HAP-1 (cell line): ENCODE results near the gene P4HA3.

ENCODE experiments used
- DNase-seq, 2 experiments: peaks; one replicate each; pipeline ENCODE4 v3.0.0-alpha.2; 2016 to 2020; ENCODE audit warnings: low spot score in 2 of 2
- H3K27me3 ChIP-seq: fragments of 250-450 bp; sonication (Bioruptor Pico); 2 replicates; pipeline ENCODE4 v1.5.1; 2020; ENCODE audit warnings: low read depth, mild to moderate bottlenecking, moderate library complexity
- H3K36me3 ChIP-seq: fragments of 250-450 bp; sonication (Bioruptor Pico); replicated peaks from 2 replicates; pipeline ENCODE4 v1.5.1; 2020; ENCODE audit warnings: mild to moderate bottlenecking
- H3K4me1 ChIP-seq: fragments of 250-450 bp; sonication (Bioruptor Pico); 2 replicates; pipeline ENCODE4 v1.5.1; 2020; ENCODE audit warnings: mild to moderate bottlenecking
- H3K4me3 ChIP-seq: fragments of 250-450 bp; sonication (Bioruptor Pico); 2 replicates; pipeline ENCODE4 v1.5.1; 2020; ENCODE audit warnings: mild to moderate bottlenecking, moderate library complexity
- H3K9me3 ChIP-seq: fragments of 250-450 bp; sonication (Bioruptor Pico); 2 replicates; pipeline ENCODE4 v1.5.1; 2020; ENCODE audit warnings: mild to moderate bottlenecking, moderate library complexity
- in situ Hi-C: fragments of 300-500 bp; cut with MboI; formaldehyde crosslinking; loops from 3 replicates; pipeline ENCODE4 v1.14.3; 2020; ENCODE audit warnings: low sequenced_read_pairs, inconsistent platforms, mixed read lengths

The P4HA3 gene

GRCh38 chr11:74326665-74327064, 15.2 kb upstream of the P4HA3 start:
- H3K4me3 ChIP-seq = no peak overlapping the region
- H3K4me1 ChIP-seq = no peaks in the 10 kb centered on the region
- in situ Hi-C loops = no loop called here
- DNase-seq = no peak
- no peaks in the 10 kb centered on the region; the same call in 1 of the 2 replicates for H3K9me3 ChIP-seq
- no peaks in the 10 kb centered on the region for H3K27me3 ChIP-seq
- H3K36me3 ChIP-seq = no peaks in the 10 kb centered on the region

- no peak overlapping the region for H3K4me3 ChIP-seq
- H3K9me3 ChIP-seq = no peaks in the 10 kb centered on the region; the same call in 1 of the 2 replicates
- H3K36me3 ChIP-seq = no peaks in the 10 kb centered on the region
- in situ Hi-C loops = no loop called here
- no peaks in the 10 kb centered on the region for H3K27me3 ChIP-seq
- H3K4me1 ChIP-seq = no peaks in the 10 kb centered on the region
- DNase-seq = no peak
Observed at GRCh38 chr11:74325649-74326645, 14.5 kb upstream of the P4HA3 start.

GRCh38 chr11:74322667-74323066, 11.2 kb upstream of the P4HA3 start:
- in situ Hi-C loops = no loop called here
- no peaks in the 10 kb centered on the region for H3K36me3 ChIP-seq
- DNase-seq = no peak
- no peak overlapping the region for H3K4me3 ChIP-seq
- H3K27me3 ChIP-seq = no peaks in the 10 kb centered on the region
- H3K9me3 ChIP-seq = peaks cover under 1% of the 10 kb centered on the region
- peaks cover 6% of the 10 kb centered on the region for H3K4me1 ChIP-seq

DNA sequence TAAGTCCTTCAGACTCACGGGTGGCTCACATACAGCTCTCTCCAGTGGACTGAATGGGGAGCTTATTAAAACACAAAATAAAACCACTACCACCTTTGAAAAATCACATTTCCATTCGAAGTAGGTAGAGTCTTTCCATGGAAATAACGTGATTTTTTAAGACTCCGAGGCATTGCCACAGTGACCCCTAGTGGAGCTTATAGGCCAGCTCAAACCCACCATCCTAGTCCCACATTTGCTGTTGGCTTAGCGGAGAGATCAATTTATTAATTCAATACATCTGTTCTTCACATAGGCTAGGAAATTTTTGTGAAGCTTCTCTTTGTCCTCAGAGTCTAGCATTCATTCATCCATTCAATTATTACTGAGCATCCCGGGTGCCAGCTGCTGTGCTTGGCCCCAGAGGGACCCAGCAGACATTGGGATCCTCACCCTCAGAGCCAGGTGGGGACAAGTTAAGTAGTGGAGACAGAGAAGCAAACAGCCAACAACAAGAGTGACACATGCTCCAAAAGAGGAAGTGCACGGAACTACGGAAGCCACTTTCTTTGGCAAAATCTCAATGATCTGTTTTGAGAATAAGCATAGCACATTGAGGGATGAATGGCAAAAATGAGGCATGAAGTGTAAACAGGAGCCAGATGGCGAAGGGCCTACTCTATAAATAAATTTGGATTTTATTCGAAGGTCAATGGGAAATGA, 10.2 kb upstream of the P4HA3 start:
- H3K4me1 ChIP-seq = peaks cover 6% of the 10 kb centered on the region
- peak in 1 of 2 experiments; percentile 20 for DNase-seq
- in situ Hi-C loops = no loop called here

GRCh38 chr11:74320538-74320937, 9.1 kb upstream of the P4HA3 start:
- in situ Hi-C loops = no loop called here
- no peak for DNase-seq
- Histone ChIP-seq H3K9me3 (peaks cover 7% of the 10 kb centered on the region), H3K4me3 (no peak overlapping the region), H3K4me1 (peaks cover 6% of the 10 kb centered on the region), H3K27me3 (no peaks in the 10 kb centered on the region), H3K36me3 (no peaks in the 10 kb centered on the region)

More for the DNA sequence above, 10.2 kb upstream of the P4HA3 start:
- peaks cover 3% of the 10 kb centered on the region for H3K9me3 ChIP-seq
- no peaks in the 10 kb centered on the region for H3K27me3 ChIP-seq
- no peaks in the 10 kb centered on the region for H3K36me3 ChIP-seq
- no peak overlapping the region for H3K4me3 ChIP-seq

- DNase-seq = no peak
- Histone ChIP-seq H3K4me3 (no peak overlapping the region), H3K4me1 (peaks cover 6% of the 10 kb centered on the region), H3K9me3 (peaks cover 7% of the 10 kb centered on the region), H3K27me3 (no peaks in the 10 kb centered on the region), H3K36me3 (no peaks in the 10 kb centered on the region)
- in situ Hi-C loops = no loop called here
Observed at GRCh38 chr11:74319139-74319816, 7.8 kb upstream of the P4HA3 start.

GRCh38 chr11:74318241-74318932, 6.9 kb upstream of the P4HA3 start:
- H3K9me3 ChIP-seq = peaks cover 7% of the 10 kb centered on the region
- no peaks in the 10 kb centered on the region for H3K27me3 ChIP-seq
- peaks cover 6% of the 10 kb centered on the region for H3K4me1 ChIP-seq
- in situ Hi-C loops = no loop called here
- DNase-seq = peak; percentile 66 to 80
- no peak overlapping the region for H3K4me3 ChIP-seq
- no peaks in the 10 kb centered on the region for H3K36me3 ChIP-seq

- Histone ChIP-seq H3K27me3 (no peaks in the 10 kb centered on the region), H3K36me3 (no peaks in the 10 kb centered on the region), H3K4me3 (no peak overlapping the region), H3K9me3 (peaks cover 7% of the 10 kb centered on the region), H3K4me1 (peaks cover 6% of the 10 kb centered on the region)
- DNase-seq = no peak
- in situ Hi-C loops = no loop called here
Observed at GRCh38 chr11:74316772-74317505, 5.5 kb upstream of the P4HA3 start.

GRCh38 chr11:74312326-74312725, 886 bp upstream of the P4HA3 start:
- DNase-seq = no peak

DNA sequence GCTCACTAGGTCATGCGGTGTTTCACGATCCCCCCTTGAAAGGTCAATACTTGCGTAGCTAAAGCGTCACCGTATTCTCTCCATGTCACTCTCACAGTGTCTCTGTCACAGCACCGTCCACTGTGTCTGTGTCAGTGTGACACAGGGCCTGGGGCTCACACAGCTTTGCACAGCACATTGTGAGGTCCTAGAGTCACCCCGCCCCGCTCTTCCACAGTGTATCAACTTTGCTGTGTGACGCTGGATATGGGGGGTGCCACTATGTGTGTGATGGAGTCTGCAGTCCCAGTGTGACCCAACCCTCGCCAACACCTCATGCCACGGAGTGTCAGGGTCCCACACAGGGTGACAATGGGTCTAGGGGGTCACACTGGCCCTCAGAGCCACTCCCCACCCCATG, 583 bp downstream of the P4HA3 start:
- in situ Hi-C loops = no loop called here
- Histone ChIP-seq H3K9me3 (peaks cover 3% of the 10 kb centered on the region), H3K4me1 (no peaks in the 10 kb centered on the region), H3K36me3 (no peaks in the 10 kb centered on the region), H3K27me3 (no peaks in the 10 kb centered on the region; the same call in 1 of the 2 replicates), H3K4me3 (no peak overlapping the region)
- no peak for DNase-seq

More at GRCh38 chr11:74312326-74312725, 886 bp upstream of the P4HA3 start:
- Histone ChIP-seq H3K4me3 (no peak overlapping the region), H3K9me3 (peaks cover 4% of the 10 kb centered on the region; the same call in 1 of the 2 replicates), H3K27me3 (no peaks in the 10 kb centered on the region), H3K36me3 (no peaks in the 10 kb centered on the region), H3K4me1 (no peaks in the 10 kb centered on the region)
- in situ Hi-C loops = no loop called here

- Histone ChIP-seq H3K4me3 (no peak overlapping the region), H3K27me3 (peaks cover 2% of the 10 kb centered on the region), H3K36me3 (no peaks in the 10 kb centered on the region), H3K9me3 (no peaks in the 10 kb centered on the region; the same call in 1 of the 2 replicates), H3K4me1 (no peaks in the 10 kb centered on the region)
- in situ Hi-C loops = no loop called here
- no peak for DNase-seq
Observed at GRCh38 chr11:74307434-74307833, 4.0 kb downstream of the P4HA3 start.

- peaks cover 2% of the 10 kb centered on the region for H3K27me3 ChIP-seq
- H3K36me3 ChIP-seq = no peaks in the 10 kb centered on the region
- H3K9me3 ChIP-seq = no peaks in the 10 kb centered on the region; the same call in 1 of the 2 replicates
- H3K4me3 ChIP-seq = no peak overlapping the region
- H3K4me1 ChIP-seq = no peaks in the 10 kb centered on the region
- DNase-seq = no peak
- in situ Hi-C loops = no loop called here
Observed at GRCh38 chr11:74306435-74307175, 4.8 kb downstream of the P4HA3 start.
